GM12878 (cell line): ENCODE data around the gene VWA8. TPM values are rescaled to one million over a fixed set of nuclear protein-coding genes. Genes with fewer than 3 reads are reported as not detected.

ENCODE experiments used
- ATAC-seq: fragments of 200-7000 bp; cut with Tn5 transposase; 3 replicates; pipeline ENCODE4 v1.9.1; 2020; ENCODE audit warnings: mild to moderate bottlenecking, moderate library complexity
- BruUV-seq: library from RNA; stranded (reverse); fragments of 400-500 nt; replicated peaks from 2 replicates; lab custom pipeline; 2021; lab: Mats Ljungman, UMichigan
- CTCF ChIA-PET: fragments of 300-600 bp; sonication (Branson Sonifier 250); formaldehyde crosslinking; extraction: SDS; loops from one replicate; lab custom pipeline; 2021; ENCODE audit warnings: inconsistent platforms; lab: Yijun Ruan, JAX
- POLR2A ChIA-PET: fragments of 350-600 bp; formaldehyde crosslinking; extraction: SDS; loops from one replicate; lab custom pipeline; 2021; ENCODE audit warnings: inconsistent platforms; lab: Charles Lee
- RAD21 ChIA-PET: fragments of 300-600 bp; sonication (Branson Sonifier 250); formaldehyde crosslinking; loops from one replicate; lab custom pipeline; 2023; ENCODE audit warnings: antibody characterized with exemption; ENCODE audit not compliant: unreplicated experiment; lab: Charles Lee
- SMC1A ChIA-PET: fragments of 300-600 bp; sonication (Branson Sonifier 250); formaldehyde crosslinking; loops from one replicate; lab custom pipeline; 2023; ENCODE audit not compliant: unreplicated experiment, uncharacterized antibody; lab: Charles Lee
- DNase-seq: peaks from one replicate; pipeline ENCODE4 v3.0.0-alpha.2; 2011; ENCODE audit warnings: low read depth, low spot score
- FAIRE-seq: peaks from 3 replicates; lab custom pipeline; 2011; peaks lifted over from hg19 to GRCh38; lab: Jason Lieb, UNC
- H2AFZ ChIP-seq: 2 replicates; pipeline ENCODE4 v1.6.0; 2011; ENCODE audit warnings: low read depth, low read length, control low read depth; ENCODE audit not compliant: control insufficient read depth
- H3K27ac ChIP-seq: 2 replicates; pipeline ENCODE4 v1.5.1; 2011; ENCODE audit warnings: control low read depth; ENCODE audit not compliant: control insufficient read depth, insufficient read depth
- H3K27me3 ChIP-seq, 2 experiments: replicated peaks in 1 of 2; 2 replicates each; pipeline versions ENCODE4 v1.6.0 to v1.6.1; 2011; ENCODE audit warnings: low read length in 1 of 2; ENCODE audit not compliant: control insufficient read depth in 2 of 2, insufficient read depth in 2 of 2
- H3K36me3 ChIP-seq, 2 experiments: 2 replicates each; pipeline ENCODE4 v1.5.1; 2011; ENCODE audit warnings: low read length in 1 of 2; ENCODE audit not compliant: control insufficient read depth in 2 of 2, insufficient read depth in 2 of 2
- H3K4me1 ChIP-seq: 2 replicates; pipeline ENCODE4 v1.6.1; 2011; ENCODE audit warnings: mild to moderate bottlenecking, low read length, moderate library complexity, mixed read lengths; ENCODE audit not compliant: control insufficient read depth, insufficient read depth
- H3K4me2 ChIP-seq: 2 replicates; pipeline ENCODE4 v1.6.0; 2011; ENCODE audit warnings: control low read depth; ENCODE audit not compliant: control insufficient read depth, insufficient read depth
- H3K4me3 ChIP-seq: fragments of 200-600 bp; sonication (generic); 2 replicates; pipeline ENCODE4 v1.5.1; 2016
- H3K79me2 ChIP-seq: 2 replicates; pipeline ENCODE4 v1.6.0; 2011; ENCODE audit warnings: low read length; ENCODE audit not compliant: control insufficient read depth, insufficient read depth
- H3K9ac ChIP-seq: 2 replicates; pipeline ENCODE4 v1.8.0; 2011; ENCODE audit warnings: low read length, control low read depth, mixed read lengths; ENCODE audit not compliant: control insufficient read depth, insufficient read depth
- H3K9me3 ChIP-seq: replicated peaks from 3 replicates; pipeline ENCODE4 v1.5.1; 2011; ENCODE audit warnings: mild to moderate bottlenecking, low read length; ENCODE audit not compliant: control insufficient read depth, insufficient read depth
- H4K20me1 ChIP-seq: 2 replicates; pipeline ENCODE4 v1.6.0; 2011; ENCODE audit not compliant: control insufficient read depth, insufficient read depth
- CBX3 ChIP-seq: fragments of 200-600 bp; sonication (generic); IDR thresholded peaks from 2 replicates; pipeline ENCODE4 v1.6.1; 2016; ENCODE audit warnings: low read depth, borderline replicate concordance
- CHD2 ChIP-seq: IDR thresholded peaks from 2 replicates; pipeline ENCODE4 v1.6.1; 2011; ENCODE audit warnings: low read depth, low read length, improper control_type of control experiment, borderline replicate concordance
- DPF2 ChIP-seq: fragments of 450-650 bp; IDR thresholded peaks from 2 replicates; pipeline ENCODE4 v1.6.1; 2017; ENCODE audit warnings: mild to moderate bottlenecking
- E2F8 ChIP-seq: fragments of 450-650 bp; IDR thresholded peaks from 2 replicates; pipeline ENCODE4 v1.6.1; 2018; ENCODE audit warnings: mild to moderate bottlenecking, low read depth, moderate library complexity; ENCODE audit not compliant: partially characterized antibody
- EP300 ChIP-seq, 2 experiments: fragments of 150-350 bp in 1 of 2; IDR thresholded peaks; 2 replicates each; pipeline ENCODE4 v1.6.1; 2011 to 2012; ENCODE audit warnings: low read depth in 2 of 2, low read length in 2 of 2, borderline replicate concordance in 1 of 2, improper control_type of control experiment in 1 of 2, inconsistent platforms in 1 of 2; ENCODE audit not compliant: control insufficient read depth in 1 of 2
- FOXM1 ChIP-seq: IDR thresholded peaks from 2 replicates; pipeline ENCODE4 v1.6.1; 2012; ENCODE audit warnings: low read depth, mild to moderate bottlenecking, inconsistent platforms, low read length, moderate library complexity
- GABPA ChIP-seq: IDR thresholded peaks from 2 replicates; pipeline ENCODE4 v1.6.1; 2014; ENCODE audit warnings: antibody characterized with exemption, low read depth, mild to moderate bottlenecking, inconsistent platforms
- HCFC1 ChIP-seq: fragments of 150-350 bp; IDR thresholded peaks from 2 replicates; pipeline ENCODE4 v1.6.1; 2014; ENCODE audit warnings: low read length
- LARP7 ChIP-seq: fragments of 450-650 bp; IDR thresholded peaks from 2 replicates; pipeline ENCODE4 v1.6.1; 2017; ENCODE audit warnings: mild to moderate bottlenecking
- MLLT1 ChIP-seq: fragments of 450-650 bp; IDR thresholded peaks from 2 replicates; pipeline ENCODE4 v1.6.1; 2016; ENCODE audit warnings: mild to moderate bottlenecking
- NBN ChIP-seq: fragments of 450-650 bp; IDR thresholded peaks from 2 replicates; pipeline ENCODE4 v1.6.1; 2016
- PRDM15 ChIP-seq: fragments of 450-650 bp; formaldehyde crosslinking; IDR thresholded peaks from 2 replicates; pipeline ENCODE4 v1.4.0; 2020; ENCODE audit warnings: mild to moderate bottlenecking, moderate library complexity
- TAF1 ChIP-seq: IDR thresholded peaks from 2 replicates; pipeline ENCODE4 v1.6.1; 2011; ENCODE audit warnings: mild to moderate bottlenecking, low read depth, low read length, borderline replicate concordance
- WGBS: methylation state at CpG from one replicate; pipeline ENCODE4 v1.1.6; 2016; ENCODE audit warnings: low lambda C conversion rate; ENCODE audit not compliant: insufficient replicate concordance, insufficient coverage; ENCODE audit errors: missing lambda C conversion rate; 5-methylcytosine and 5-hydroxymethylcytosine counted together
- in situ Hi-C: fragments of 300-500 bp; cut with MboI; formaldehyde crosslinking; loops from 9 replicates; pipeline ENCODE4 v1.14.3; 2018; ENCODE audit warnings: mixed read lengths
- intact Hi-C: fragments of 100-400 bp; cut with micrococcal nuclease; formaldehyde crosslinking; loops from one replicate; pipeline ENCODE4 v1.14.2; 2022; ENCODE audit not compliant: unreplicated experiment
- polyA plus RNA-seq, 11 experiments: library from polyadenylated mRNA; depleted of rRNA in 4 of 11; unstranded in 6 of 11; stranded (reverse) in 5 of 11; fragments of >200 nt; fragmentation: Nextera tagmentation in 4 of 11; fragmentation: Illumina TruSeq in 1 of 11; extraction: Ambion mirVana in 4 of 11; extraction: Trizol in 1 of 11; gene quantifications; 1 replicate in 1 of 11; 2 replicates in 10 of 11; pipeline versions ENCODE4 v1.2.1 to v1.2.3, GENCODE V29; 2011 to 2016; ENCODE audit warnings: inconsistent platforms in 2 of 11, missing spikeins in 2 of 11, low read depth in 1 of 11
- total RNA-seq, 4 experiments: library from RNA; depleted of rRNA in 3 of 4; stranded (reverse); fragments of >200 nt in 3 of 4; fragmentation: Illumina TruSeq in 1 of 4; extraction: Trizol in 1 of 4; gene quantifications; 2 replicates each; pipeline versions ENCODE4 v1.2.1 to v1.2.3, GENCODE V29; 2013 to 2021

The VWA8 gene
- total and polyA plus RNA-seq, 10 of the 15 experiments (the other 5 are each of a cell fraction or from before 2014, with no cell fraction given), result 3.0 to 21.8 (median 13.5) TPM

- H3K9me3 ChIP-seq, result no peaks in the 10 kb centered on the region
- H3K36me3 ChIP-seq, result no peaks in the 10 kb centered on the region
- H2AFZ ChIP-seq, result no peak overlapping the region
- H3K4me1 ChIP-seq, result no peaks in the 10 kb centered on the region
- no peaks in the 10 kb centered on the region for H3K79me2 ChIP-seq
- SMC1A ChIA-PET, result interaction anchor here (1.0 to 5.2 kb wide), 2 partner anchors 8 to 10 kb away, joined by 3 to 26 read pairs; no protein-coding TSS in a partner anchor
- H4K20me1 ChIP-seq, result no peaks in the 10 kb centered on the region
- POLR2A ChIA-PET, result interaction anchor here (0.7 kb wide), 1 partner anchor 452 kb away, joined by 3 read pairs; no protein-coding TSS in a partner anchor
- no peaks in the 10 kb centered on the region for H3K27me3 ChIP-seq
- no TSS peak for BruUV-seq
- WGBS, result 91% methylated on average over 7 of the region's 7 CpGs
- ATAC-seq (no peak), DNase-seq (no peak), FAIRE-seq (no peak)
- no peak overlapping the region for H3K4me3 ChIP-seq
- intact Hi-C loops, result no loop called here
- CTCF ChIA-PET, result interaction anchor here (2.8 to 3.2 kb wide), 2 partner anchors 10 to 14 kb away, joined by 8 to 14 read pairs; no protein-coding TSS in a partner anchor
- no peak overlapping the region for H3K27ac ChIP-seq
- in situ Hi-C loops, result no loop called here
- RAD21 ChIA-PET, result no interaction called here
- H3K9ac ChIP-seq, result no peak overlapping the region
- no peak overlapping the region for H3K4me2 ChIP-seq
- TF ChIP-seq HCFC1 (no peak), GABPA (no peak), DPF2 (no peak), TAF1 (no peak), CBX3 (no peak), NBN (no peak), LARP7 (no peak), EP300 (IDR thresholded peaks at IDR 0.05; ENCODE audit: borderline replicate concordance in 1 of 2, control insufficient read depth in 1 of 2, low read depth in 2 of 2, low read length in 2 of 2) (no peak), FOXM1 (no peak), E2F8 (no peak), MLLT1 (no peak), PRDM15 (CRISPR knock-in tag) (no peak), CHD2 (no peak)
Observed at GRCh38 chr13:41658057-41658661, 302.8 kb downstream of the VWA8 start.
